NCI-H446 treated with DMSO at 0.1 percent for 48 hours (cell line): ENCODE data around the gene APOB.
"Not testable (repeated sequence)": the region's sequence is repeated elsewhere in the genome, so short reads cannot be mapped to it uniquely, and the experiment has no call there.

Experiments
- DNase-seq: peaks from one replicate; lab custom pipeline; 2025; lab: John Stamatoyannopoulos, UW

APOB gene

DNA sequence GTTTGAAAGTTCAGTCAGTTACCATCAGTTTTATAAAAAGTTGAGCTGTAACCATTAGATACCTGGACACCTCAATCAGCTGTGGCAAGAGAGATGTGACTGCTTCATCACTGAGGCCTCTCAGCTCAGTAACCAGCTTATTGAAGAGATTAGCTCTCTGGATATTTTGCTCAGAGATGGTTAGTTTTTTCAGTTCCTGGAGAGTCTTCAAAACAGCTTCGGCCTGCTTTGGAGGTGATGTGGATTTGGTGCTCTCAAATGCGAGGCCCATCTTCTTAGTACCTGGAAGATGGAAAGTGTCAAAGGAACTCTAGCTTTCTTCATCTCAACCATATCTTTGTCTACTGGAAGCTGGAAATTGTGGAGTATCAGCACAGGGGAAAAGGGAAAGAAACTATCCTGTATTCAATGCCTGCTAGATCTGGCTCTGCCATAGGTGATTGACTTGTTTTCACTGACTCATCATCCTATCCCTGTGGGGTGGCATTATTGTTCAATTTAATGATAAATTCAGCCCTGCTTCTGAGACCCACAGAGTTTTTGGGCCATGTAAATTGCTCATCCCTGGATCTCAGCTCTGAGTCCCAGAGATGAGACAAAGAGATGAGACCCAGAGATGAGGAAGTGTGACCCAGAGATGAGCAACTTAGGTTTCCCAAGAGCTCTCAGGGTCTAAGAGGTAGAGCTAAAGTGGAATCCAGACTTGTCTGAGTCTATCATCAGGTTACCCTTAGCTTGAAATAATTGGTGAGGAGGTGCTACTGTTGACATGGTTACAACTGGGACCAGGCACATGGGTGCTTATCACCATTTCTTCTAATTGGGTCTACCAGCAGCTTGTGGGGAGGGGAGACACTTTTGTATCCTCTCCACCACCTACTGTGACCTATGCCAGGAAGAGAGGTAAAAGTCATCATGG, 10.4 kb downstream of the APOB start:
- no peak for DNase-seq

DNA sequence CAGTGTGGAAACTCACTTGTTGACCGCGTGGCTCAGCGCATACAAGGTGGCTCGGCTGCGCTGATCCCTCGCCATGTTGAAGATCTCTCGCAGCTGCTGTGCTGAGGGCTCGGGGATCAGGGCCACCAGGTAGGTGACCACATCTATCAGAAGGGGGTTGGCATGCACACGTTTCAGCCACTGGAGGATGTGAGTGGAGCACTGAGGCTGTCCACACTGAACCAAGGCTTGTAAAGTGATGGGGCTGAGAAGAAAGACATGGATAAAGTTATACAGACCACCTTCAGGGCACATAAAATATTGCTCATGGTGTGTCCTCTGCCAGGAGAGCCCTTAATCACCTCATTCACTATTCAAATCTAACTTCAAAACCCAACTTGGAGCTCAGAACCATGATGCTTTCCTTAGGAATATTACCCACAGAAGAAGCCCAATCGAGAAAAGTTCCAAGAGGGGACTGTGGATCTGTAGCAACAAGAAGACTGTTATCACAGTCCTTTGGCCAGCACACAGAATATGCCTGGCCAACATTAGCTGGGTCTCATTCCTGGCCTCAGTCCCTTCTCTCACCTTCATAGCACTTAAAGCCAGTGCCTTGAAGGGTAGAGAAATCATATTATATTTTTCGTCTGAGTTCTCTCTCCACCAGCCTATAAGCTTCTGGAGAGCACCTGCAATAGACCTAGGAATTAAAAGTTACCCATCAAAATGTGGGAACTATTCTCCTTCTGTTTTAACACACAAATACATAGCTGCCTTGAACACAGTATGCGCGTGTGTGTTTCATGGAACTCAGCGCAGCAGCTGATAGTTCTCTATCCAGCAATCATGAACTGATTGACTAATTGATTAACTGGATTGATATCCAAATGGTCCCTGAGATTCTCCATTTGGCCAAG, 11.3 kb downstream of the APOB start:
- DNase-seq = no peak

DNA sequence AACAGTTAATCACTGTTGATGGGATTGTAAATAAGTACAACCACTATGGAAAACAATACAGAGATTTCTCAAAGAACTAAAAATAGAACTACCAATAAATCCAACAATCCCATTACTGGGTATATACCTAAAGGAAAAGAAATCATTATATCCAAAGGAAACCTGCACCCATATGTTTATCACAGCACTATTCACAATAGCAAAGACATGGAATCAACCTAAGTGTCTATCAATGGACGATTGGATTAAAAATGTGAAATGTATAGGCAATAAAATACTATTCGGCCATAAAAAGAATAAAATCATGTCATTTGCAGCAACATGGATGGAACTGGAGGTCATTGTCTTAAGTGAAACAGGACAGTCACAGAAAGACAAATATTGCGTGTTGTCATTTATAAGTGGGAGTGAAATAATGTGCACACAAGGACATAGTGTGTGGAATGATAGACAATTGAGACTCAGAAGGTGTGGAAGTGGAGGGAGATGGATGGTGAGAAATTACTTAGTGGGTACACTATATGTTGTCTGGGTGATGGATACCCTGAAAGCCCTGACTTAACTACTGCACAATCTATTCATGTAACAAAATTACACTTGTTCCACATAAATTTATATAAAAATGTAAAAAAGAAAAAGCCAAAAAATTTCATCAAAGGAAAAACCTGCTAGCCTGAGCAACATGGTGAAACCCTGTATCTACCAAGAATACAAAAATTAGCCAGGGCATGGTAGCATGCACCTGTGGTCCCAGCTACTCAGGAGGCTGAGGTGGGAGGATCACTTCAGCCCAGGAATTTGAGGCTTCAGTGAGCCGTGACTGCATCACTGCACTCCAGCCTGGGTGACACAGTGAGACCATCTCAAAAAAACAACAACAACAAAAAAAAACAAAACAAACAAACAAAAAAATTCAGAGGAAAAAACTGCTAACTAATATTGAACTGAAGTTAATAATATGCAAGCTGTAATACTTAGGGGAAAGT, 12.6 kb downstream of the APOB start:
- no peak for DNase-seq

DNA sequence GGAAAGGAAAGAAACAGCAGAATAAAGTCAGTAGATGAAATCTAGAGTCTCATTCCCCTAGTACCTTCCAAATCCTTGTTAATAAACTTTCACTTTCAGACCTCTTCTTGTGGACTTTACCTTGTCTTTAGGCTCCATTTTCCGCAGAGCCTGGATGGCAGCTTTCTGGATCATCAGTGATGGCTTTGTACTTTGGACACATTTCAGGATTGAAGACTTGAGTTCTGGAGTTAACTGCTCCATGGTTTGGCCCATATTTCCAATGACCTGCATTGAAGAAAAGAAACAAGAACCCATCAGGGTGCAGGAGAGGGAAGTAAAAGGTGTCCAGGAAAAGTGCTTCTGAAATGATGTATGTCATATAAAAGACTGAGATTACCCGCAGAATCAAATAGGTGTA, 14.4 kb downstream of the APOB start:
- DNase-seq = no peak

DNA sequence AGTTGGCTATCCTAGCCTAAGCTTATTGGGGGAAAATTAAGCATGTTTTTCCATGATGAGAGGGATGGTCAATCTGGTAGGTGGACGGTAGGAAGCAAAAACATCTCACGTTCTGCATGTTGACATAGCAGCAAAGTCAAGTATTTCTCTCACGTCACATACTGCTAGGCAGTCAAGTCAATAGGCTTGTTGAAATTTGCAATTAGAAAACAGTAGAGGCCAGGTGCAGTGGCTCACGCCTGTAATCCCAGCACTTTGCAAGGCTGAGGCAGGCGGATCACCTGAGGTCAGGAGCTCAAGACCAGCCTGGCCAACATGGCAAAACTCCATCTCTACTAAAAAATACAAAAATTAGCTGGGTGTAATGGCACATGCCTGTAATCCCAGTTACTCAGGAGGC, 14.9 kb downstream of the APOB start:
- DNase-seq = not testable (repeated sequence)

DNA sequence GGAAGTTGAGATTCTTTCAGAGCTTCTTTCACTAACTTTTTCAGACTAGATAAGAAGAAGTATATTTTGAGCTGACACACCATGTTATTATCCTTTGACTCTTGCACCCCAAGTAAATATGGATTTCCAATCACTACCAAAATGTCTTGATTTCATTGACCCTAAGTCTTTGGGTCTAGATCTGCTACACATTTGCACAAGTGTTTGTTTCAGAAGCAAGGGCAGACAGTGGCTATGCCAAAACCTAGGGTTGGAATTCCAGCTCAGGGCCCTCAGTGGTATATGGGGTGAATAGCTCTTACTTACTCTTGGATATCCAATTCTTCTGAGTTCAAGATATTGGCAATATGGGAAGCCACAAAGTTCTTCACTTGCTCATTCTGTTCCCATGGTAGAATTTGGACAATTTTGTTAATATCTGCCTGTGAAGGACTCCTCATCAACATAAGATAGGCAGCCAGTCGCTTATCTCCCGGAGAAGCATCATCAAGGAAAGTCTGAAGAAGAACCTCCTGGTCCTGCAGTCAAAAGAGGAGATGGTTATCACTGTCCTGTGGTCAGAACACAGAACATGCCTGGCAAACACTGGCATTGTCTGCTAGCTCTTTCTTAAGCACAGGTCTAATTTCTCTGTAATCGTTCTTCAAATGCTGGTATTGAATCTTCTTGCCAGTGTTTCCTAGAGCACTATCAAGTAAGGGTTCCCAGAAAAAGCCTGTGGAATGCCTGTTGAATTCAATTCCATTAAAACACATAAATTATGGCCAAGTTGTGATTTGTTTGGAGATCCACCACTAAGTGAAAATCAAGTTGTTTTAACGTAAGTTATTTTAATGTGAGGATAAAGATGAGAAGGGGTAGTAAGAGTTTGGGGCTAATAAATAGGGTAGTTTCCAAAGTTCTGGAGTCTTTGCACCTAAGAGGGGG, 15.6 kb downstream of the APOB start:
- DNase-seq = no peak

DNA sequence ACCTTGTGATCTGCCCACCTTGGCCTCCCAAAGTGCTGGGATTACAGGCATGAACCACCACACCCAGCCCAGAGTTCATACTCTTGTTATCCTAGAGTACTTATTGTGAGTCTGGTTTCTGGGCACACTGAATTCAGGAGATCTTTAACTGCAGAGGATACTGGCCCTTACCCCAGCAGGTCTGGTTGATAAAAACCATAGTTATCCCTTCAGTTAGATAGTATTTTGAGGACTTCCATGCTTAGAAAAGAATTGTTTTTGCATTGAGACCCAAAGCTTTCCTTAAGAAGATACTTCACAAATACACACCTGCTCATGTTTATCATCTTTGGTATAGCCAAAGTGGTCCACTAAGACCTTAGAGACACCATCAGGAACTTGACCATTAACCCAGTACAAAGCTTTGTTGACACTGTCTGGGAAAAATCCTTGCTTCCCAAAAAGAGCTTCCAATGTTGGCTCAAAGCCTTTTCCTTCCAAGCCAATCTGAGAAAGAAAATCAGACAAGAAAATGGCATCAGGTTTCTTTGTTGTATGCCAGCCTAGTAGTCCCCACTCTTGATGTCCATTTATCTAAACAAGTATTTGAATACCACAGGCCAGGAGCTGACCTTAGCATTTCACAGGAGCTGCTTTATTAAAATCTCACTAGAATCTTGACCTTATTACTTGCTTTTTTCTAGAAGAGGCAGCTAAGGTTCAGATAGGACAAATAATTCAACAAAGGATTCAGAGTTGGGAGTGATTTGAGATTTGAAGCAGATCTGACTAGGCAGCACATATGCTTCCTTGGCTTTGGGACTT, 17.2 kb downstream of the APOB start:
- no peak for DNase-seq

DNA sequence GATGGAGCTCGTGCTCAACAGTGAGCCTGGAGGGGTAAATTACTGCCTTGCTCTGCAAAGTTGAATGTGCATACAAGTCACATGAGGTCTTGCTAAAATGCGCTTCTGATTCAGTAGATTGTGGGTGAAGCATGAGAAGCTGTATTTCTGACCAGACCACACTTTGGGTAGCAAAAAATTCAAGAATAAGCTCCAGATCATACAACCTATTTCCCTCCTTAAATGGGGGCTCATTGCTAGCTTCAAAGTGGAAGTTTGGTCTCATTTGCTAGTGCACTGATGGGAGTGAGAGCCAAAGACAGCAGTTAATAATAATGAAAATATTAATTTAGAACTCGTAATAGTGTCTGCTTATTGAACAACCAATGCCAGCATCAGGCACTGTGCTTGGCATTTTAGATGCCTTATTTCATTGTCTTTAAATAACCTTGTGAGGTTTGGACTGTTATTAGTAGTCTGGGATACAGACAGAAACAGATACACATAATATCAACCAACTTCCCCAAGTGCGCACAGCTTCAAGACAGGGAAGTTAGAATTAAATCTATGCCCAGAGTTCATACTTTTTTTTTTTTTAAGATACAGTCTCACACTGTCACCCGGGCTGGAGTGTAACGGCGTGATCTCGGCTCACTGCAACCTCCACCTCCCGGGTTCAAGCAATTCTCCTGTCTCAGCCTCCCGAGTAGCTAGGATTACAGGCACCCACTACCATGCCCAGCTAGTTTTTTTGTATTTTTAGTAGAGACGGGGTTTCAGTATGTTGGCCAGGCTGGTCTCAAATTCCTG, 18.0 kb downstream of the APOB start:
- DNase-seq = no peak

DNA sequence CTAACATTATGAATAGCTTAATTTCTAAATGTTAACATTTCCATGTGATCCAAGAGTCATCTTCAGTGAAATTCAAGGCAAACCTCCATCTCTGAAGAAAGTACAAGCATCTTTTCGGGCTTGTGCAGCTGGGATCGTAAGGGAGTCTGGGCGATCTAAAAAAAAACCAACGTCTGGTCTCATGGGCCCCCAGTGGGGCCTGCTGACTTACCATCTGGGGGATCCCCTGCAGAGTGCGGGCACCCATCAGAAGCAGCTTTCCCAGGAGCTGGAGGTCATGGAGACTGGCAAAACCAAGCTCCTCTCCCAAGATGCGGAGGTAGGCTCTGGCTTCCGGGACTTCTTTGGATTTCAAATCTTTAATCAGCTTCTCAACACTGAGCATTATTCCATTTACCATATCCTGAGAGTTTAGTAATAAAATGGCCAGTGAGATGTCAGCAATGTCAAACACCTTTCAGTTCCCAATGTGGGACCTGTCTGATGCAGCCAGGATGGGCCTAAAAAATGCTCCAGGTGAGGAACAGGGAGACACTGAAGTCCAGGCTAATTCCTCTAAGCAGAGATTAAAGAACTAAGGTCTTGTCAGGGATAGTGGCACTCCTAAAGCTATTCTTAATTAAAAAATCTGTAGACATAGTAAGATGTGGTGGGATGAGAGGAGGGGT, 19.0 kb downstream of the APOB start:
- no peak for DNase-seq

DNA sequence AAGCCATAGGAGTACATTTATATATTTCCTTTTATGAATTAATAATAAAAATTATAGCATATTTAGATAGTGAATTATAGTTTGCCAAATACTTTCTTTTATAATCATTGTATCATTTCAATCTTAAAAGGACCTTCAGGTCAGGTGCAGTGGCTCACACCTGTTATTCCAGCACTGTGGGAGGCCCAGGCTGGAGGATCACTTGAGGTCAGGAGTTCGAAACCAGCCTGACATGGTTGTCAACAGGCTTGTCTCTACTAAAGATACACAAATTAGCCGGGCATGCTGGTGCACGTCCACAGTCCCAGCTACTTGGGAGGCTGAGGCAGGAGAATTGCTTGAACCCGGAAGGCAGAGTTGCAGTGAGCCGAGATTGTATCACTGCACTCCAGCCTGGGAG, 19.7 kb downstream of the APOB start:
- no peak for DNase-seq

DNA sequence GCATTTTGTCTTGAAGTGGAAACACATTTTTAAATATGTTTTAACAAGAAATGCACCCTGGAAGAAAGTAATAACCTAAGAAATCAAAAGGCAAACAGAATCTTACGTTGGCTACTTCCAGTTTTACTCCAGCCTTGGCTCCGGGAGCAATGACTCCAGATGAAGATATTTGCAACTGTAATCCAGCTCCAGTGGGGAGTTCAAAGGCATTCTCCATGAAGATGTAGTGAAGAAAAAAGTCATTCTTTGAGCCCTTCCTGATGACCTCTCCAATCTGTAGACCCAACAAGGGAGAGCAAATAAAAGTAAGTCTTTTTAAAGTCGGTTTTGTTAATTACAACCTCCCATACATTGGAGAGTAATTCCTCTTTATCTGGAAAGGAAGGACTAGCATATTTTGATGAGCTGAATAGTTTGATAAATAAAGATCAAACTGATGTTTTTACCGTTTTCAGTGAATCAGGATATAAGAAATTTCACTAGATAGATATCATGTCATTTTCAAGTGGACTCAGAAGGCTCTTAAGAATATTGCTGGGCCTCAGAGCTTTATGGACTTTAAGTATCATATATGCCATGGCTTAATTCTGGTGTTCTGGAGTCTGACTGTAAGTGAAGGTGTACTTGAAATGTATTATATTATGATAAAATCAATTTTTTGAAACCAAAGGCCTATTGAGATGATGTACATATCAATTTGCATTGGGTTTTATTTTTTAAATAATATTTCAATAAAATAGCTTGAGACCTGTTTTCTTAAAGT, 20.3 kb downstream of the APOB start:
- DNase-seq = no peak

DNA sequence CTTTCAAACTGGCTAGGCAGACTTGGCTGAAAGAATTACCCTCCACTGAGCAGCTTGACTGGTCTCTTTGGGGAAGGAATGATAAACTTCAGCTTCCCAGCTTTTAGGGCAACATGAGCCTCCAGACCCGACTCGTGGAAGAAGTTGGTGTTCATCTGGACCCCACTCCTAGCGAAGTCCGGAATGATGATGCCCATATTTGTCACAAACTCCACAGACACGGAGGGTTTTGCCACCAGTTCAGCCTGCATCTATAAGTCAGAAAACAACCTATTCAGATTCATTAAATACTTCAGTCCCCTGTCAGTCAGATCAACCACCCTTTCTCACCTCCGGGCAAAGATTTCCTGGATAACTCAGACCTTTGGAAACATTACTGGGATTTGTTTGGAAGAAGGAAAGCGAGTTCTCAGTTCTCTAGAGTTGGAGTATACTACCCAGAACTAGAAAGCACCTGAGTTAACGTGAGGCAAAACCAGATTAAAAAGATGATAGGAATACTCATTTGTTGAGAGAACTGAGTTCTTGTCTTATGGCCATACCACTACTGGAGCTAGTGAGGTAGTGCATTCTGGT, 21.0 kb downstream of the APOB start:
- no peak for DNase-seq

DNA sequence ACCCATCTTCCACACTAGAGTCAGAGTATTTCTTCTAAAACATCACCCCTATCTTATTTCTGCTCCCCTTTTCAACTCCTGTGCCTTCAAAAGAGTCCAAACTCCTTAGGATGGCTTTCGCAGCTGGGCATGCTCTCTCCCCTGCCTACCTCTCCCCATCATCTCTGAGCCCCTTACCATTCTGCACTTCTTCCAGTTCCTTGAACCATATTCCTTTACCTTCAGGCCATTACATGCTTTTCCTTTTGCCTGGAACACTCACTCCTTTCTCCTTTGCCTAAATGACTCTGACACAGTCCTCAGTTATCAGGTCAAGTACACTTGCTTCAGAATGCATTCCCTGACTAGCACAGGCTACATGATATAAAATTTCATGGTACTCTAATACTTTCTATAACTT, 22.4 kb downstream of the APOB start:
- no peak for DNase-seq

DNA sequence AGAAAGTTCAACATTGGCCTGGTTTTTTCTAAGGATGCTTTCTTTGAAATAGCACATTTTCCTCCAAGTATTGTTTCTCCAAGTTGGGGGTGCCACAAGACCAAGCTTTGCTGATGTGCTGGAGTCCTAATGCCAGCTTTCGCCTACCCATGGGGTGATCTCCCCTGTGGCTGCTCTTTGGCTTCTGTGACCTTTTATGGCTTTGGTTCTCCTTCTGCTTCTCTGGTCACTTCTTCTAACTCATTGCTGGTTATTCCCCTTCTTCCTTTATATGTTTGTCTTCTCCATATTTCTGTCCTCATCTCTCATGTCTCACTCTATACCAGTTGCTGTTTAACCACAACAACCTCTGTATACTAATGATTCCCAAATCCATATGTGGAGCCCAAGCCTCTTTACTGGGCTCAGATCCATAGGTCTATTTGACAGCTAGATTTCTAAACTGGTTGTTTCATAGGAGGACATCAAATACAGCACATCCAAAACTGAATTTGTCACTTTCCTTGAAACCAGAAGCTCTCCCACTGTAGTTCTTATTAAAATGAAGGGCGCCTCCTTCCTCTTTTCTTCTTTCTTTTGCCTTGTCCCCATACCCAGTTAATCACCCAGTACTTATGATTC, 23.1 kb downstream of the APOB start:
- no peak for DNase-seq

DNA sequence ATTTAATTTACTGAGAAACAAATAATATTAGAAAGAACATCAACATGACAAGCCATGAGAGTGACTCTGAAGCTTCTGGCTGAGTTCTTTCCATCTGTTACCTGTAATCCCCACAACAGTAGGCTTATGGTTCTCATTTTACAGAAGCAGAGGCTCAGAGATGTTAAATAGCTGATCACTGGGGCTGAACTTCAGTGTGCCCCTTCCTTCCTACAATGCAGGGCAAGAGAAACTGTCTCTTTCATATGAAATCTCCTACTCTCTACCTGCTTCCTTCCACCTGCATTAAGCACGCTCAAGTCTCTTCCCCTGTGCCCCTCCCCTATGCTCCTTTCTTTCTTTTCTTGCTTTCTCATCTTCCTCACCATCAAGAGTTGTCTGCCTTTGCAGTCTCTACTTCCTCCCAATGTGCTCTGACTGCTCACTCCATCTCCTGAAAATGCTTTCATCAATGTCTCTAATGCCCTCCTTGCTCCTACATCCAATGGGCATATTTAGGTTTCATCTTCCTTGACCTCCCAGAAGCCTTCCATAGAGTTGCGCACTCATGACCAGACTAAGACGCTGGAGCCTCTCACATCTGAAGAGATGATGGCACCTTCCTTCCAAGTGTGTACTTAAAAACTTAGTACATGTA, 23.7 kb downstream of the APOB start:
- DNase-seq = no peak

DNA sequence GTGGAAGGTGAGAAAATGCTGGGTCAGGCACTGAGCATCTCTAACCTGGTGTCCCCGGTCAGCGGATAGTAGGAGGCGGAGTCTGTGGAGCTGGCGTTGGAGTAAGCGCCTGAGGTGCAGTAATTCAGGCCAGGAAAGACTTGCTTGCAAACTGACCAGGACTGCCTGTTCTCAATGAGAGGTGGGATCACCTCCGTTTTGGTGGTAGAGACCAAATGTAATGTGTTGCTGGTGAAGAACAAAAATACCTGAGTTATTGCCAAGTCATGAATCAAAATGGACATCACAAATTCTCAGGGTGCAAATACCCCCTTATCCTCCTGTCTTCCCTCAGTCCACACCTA, 24.2 kb downstream of the APOB start:
- DNase-seq = no peak
